Keratinocyte (primary cell): ENCODE data around the gene DTX3.

Experiments used
- CTCF ChIP-seq, 3 experiments: IDR thresholded peaks in 1 of 3; conservative IDR thresholded peaks in 1 of 3; optimal IDR thresholded peaks in 1 of 3; 2 replicates in 2 of 3; 3 replicates in 1 of 3; pipeline versions ENCODE3 to v1.5.1; 2011; ENCODE audit warnings: low read length in 3 of 3, mild to moderate bottlenecking in 3 of 3, moderate library complexity in 2 of 3, control low read depth in 1 of 3, inconsistent platforms in 1 of 3; ENCODE audit not compliant: insufficient read depth in 2 of 3; ENCODE audit errors: extremely low read depth in 1 of 3
- EZH2 ChIP-seq: IDR thresholded peaks from one replicate; pipeline ENCODE4 v1.6.1; 2012; ENCODE audit warnings: inconsistent platforms, mild to moderate bottlenecking, low read length, moderate library complexity

GRCh38 chr12:57585156-57585555 lies 19.5 kb upstream of the DTX3 start:
- TF ChIP-seq CTCF (optimal IDR thresholded peaks at IDR 0.05 in 1 of 3, IDR thresholded peaks at IDR 0.05 in 1 of 3, conservative IDR thresholded peaks at IDR 0.05 in 1 of 3; ENCODE audit: extremely low read depth in 1 of 3, insufficient read depth in 2 of 3, low read length in 3 of 3) (no peak), EZH2 (no peak)
